SU-DHL-6 (cell line): ENCODE results near the gene ISG20.

Experiments used
- H2AFZ ChIP-seq: fragments of 200-600 bp; sonication (generic); 2 replicates; pipeline ENCODE4 v1.6.1; 2014; ENCODE audit warnings: low read depth, mild to moderate bottlenecking, moderate library complexity, mixed read lengths, antibody characterized with exemption, low read length; ENCODE audit not compliant: severe bottlenecking
- H3F3A ChIP-seq: fragments of 200-600 bp; shearing (Covaris generic); 2 replicates; pipeline ENCODE4 v1.6.0; 2016; ENCODE audit warnings: antibody characterized with exemption, mild to moderate bottlenecking; ENCODE audit not compliant: insufficient read depth
- H3K27ac ChIP-seq: fragments of 200-600 bp; sonication (generic); 2 replicates; pipeline ENCODE4 v1.5.1; 2016; ENCODE audit warnings: low read depth, mild to moderate bottlenecking, low read length, moderate library complexity, mixed read lengths
- H3K27me3 ChIP-seq: fragments of 200-600 bp; sonication (generic), shearing (Covaris generic); 2 replicates; pipeline ENCODE4 v1.6.0; 2014; ENCODE audit warnings: mild to moderate bottlenecking, low read length
- H3K36me3 ChIP-seq: fragments of 200-600 bp; sonication (generic); 2 replicates; pipeline ENCODE4 v1.6.1; 2014; ENCODE audit warnings: mild to moderate bottlenecking, low read length, mixed read lengths
- H3K4me2 ChIP-seq: fragments of 300-600, 200-600 bp; shearing (Covaris generic), sonication (generic); 2 replicates; pipeline ENCODE4 v1.6.0; 2014; ENCODE audit warnings: low read length, low read depth, mild to moderate bottlenecking; ENCODE audit not compliant: poor library complexity, severe bottlenecking
- H3K4me3 ChIP-seq: fragments of 200-600 bp; sonication (generic); 2 replicates; pipeline ENCODE4 v1.5.1; 2014; ENCODE audit warnings: antibody characterized with exemption, low read length, mild to moderate bottlenecking, mixed read lengths; ENCODE audit not compliant: insufficient read depth, poor library complexity, severe bottlenecking
- H3K79me2 ChIP-seq: fragments of 200-600 bp; sonication (generic); 2 replicates; pipeline ENCODE4 v1.6.1; 2014; ENCODE audit warnings: mild to moderate bottlenecking, low read length, moderate library complexity; ENCODE audit not compliant: insufficient read depth
- H3K9ac ChIP-seq: fragments of 200-600 bp; sonication (generic); 2 replicates; pipeline ENCODE4 v1.7.0; 2014; ENCODE audit warnings: mild to moderate bottlenecking, low read length
- H3K9me2 ChIP-seq: fragments of 200-600 bp; sonication (generic); replicated peaks from 2 replicates; pipeline ENCODE4 v1.6.1; 2014; ENCODE audit warnings: low read length; ENCODE audit not compliant: insufficient read depth
- H3K9me3 ChIP-seq: fragments of 200-600 bp; sonication (generic); 2 replicates; pipeline ENCODE4 v1.6.1; 2014; ENCODE audit warnings: low read length, mixed read lengths; ENCODE audit not compliant: insufficient read depth
- H4K20me1 ChIP-seq: fragments of 200-600 bp; sonication (generic); 2 replicates; pipeline ENCODE4 v1.6.1; 2014; ENCODE audit warnings: low read depth, mild to moderate bottlenecking, antibody characterized with exemption, low read length, moderate library complexity, mixed read lengths
- EZH2phosphoT487 ChIP-seq: fragments of 200-600 bp; sonication (generic), shearing (Covaris generic); conservative IDR thresholded peaks from 2 replicates; pipeline ENCODE4 v1.6.1; 2018; ENCODE audit warnings: mild to moderate bottlenecking, antibody characterized with exemption, low read length, moderate library complexity, mixed read lengths
- TF ChIP-seq, protein P1 (sequence below): fragments of 200-600 bp; sonication (generic); IDR thresholded peaks from one replicate; pipeline ENCODE4 v1.5.1; 2017; ENCODE audit warnings: antibody characterized with exemption, mild to moderate bottlenecking, low read length, moderate library complexity; ENCODE audit not compliant: insufficient read depth, poor library complexity, severe bottlenecking

Gene ISG20

DNA sequence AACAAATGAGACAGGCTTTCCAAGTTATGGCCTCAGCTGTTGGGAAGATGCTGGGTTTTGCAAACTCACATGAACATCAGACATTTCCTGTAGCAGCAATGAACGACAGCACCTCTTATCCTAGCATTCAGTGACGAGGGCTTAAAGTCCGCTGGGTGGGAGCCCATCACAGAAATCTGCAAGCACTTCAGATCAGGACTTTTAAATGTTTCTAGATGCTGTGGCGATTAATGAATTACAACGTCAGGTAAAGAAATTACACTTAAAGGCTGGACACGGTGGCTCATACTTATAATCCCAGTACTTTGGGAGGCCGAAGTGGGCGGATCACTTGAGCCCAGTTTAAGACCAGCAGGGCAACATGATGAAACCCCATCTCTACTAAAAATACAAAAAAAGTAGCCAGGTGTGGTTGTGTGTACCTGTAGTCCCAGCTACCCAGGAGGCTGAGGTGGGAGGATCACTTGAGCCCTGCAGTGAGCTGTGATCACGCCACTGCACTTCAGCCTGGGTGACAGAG is 13.8 kb upstream of the ISG20 start:
- Histone ChIP-seq H3K4me3 (no peak overlapping the region), H3K4me2 (no peak overlapping the region), H3K36me3 (peaks cover 6% of the 10 kb centered on the region; the same call in 1 of the 2 replicates)

DNA sequence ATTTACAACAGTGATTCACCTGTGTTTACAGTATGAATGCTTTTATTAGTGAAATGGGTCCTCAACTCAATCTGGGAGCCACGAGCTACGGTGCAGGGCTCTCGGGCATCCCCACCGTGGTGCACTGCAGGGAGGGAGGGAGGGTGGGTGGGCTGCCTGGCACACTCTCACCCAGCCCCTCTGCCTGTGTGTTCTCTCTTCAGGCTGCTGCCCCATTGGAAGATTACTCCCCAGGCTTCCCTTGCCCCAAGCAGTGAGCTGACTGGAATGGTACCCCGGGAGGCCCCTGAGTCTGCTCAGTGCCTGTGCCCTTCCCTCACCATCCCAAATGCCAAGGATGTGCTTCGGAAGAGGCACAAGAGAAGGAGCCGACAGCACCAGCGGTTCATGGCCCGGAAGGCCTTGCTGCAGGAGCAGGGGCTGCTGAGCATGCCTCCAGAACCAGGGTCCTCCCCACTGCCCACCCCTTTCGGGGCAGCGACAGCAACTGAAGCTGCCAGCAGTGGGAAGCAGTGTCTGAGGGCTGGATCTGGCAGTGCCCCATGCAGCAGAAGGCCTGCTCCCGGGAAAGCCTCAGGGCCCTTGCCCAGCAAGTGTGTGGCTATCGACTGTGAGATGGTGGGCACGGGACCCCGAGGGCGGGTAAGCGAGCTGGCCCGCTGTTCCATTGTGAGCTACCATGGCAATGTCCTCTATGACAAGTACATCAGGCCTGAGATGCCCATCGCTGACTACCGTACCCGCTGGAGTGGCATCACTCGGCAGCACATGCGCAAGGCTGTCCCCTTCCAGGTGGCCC is 12.7 kb upstream of the ISG20 start:
- Histone ChIP-seq H3K36me3 (peaks cover 6% of the 10 kb centered on the region; the same call in 1 of the 2 replicates), H3K9me2 (no peaks in the 10 kb centered on the region), H3K9ac (no peak overlapping the region), H3K79me2 (peaks cover 75% of the 10 kb centered on the region), H3K4me3 (no peak overlapping the region), H3K27me3 (no peaks in the 10 kb centered on the region), H3K9me3 (no peaks in the 10 kb centered on the region), H3K4me2 (no peak overlapping the region), H2AFZ (no peak overlapping the region), H3K27ac (no peak overlapping the region), H4K20me1 (peaks cover 34% of the 10 kb centered on the region; the same call in 1 of the 2 replicates), H3F3A (no peaks in the 10 kb centered on the region)
- TF ChIP-seq, protein P1, sequence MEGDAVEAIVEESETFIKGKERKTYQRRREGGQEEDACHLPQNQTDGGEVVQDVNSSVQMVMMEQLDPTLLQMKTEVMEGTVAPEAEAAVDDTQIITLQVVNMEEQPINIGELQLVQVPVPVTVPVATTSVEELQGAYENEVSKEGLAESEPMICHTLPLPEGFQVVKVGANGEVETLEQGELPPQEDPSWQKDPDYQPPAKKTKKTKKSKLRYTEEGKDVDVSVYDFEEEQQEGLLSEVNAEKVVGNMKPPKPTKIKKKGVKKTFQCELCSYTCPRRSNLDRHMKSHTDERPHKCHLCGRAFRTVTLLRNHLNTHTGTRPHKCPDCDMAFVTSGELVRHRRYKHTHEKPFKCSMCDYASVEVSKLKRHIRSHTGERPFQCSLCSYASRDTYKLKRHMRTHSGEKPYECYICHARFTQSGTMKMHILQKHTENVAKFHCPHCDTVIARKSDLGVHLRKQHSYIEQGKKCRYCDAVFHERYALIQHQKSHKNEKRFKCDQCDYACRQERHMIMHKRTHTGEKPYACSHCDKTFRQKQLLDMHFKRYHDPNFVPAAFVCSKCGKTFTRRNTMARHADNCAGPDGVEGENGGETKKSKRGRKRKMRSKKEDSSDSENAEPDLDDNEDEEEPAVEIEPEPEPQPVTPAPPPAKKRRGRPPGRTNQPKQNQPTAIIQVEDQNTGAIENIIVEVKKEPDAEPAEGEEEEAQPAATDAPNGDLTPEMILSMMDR = no peak
- no peak for TF ChIP-seq EZH2phosphoT487

More for the DNA sequence above, 13.8 kb upstream of the ISG20 start:
- TF ChIP-seq, protein P1 = no peak
- TF ChIP-seq EZH2phosphoT487 = no peak
- Histone ChIP-seq H4K20me1 (peaks cover 34% of the 10 kb centered on the region; the same call in 1 of the 2 replicates), H3F3A (no peaks in the 10 kb centered on the region), H2AFZ (no peak overlapping the region), H3K9ac (no peak overlapping the region), H3K27me3 (no peaks in the 10 kb centered on the region), H3K9me2 (no peaks in the 10 kb centered on the region), H3K27ac (no peak overlapping the region), H3K79me2 (peaks cover 75% of the 10 kb centered on the region), H3K9me3 (no peaks in the 10 kb centered on the region)

DNA sequence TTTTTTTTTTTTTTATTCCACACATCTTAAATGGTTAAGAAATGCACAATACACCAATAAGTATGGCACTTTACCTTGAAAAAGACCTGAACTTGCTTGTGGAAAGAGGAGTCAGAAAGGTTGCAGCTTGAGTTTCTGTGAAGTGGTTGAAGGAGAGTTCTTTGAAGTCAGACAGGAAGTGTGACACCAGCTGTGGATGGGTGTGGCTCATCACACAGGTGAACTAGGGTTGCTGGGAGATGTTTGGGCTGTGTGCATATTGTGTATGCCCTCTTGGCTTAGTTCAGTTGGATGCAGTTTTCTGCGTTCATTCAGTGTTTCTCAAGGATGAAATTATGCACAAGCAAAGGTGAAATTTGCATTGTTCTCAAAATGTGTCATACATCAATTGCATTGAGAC is 11.4 kb upstream of the ISG20 start:
- H3K9me2 ChIP-seq = no peaks in the 10 kb centered on the region
- no peaks in the 10 kb centered on the region for H3K27me3 ChIP-seq
- peaks cover 6% of the 10 kb centered on the region; the same call in 1 of the 2 replicates for H3K36me3 ChIP-seq
- no peak overlapping the region for H3K4me2 ChIP-seq
- H4K20me1 ChIP-seq = peaks cover 34% of the 10 kb centered on the region; the same call in 1 of the 2 replicates
- no peak overlapping the region for H3K4me3 ChIP-seq
- no peaks in the 10 kb centered on the region for H3K9me3 ChIP-seq
- H3K9ac ChIP-seq = no peak overlapping the region
- H3F3A ChIP-seq = no peaks in the 10 kb centered on the region
- H3K27ac ChIP-seq = no peak overlapping the region
- peaks cover 63% of the 10 kb centered on the region for H3K79me2 ChIP-seq
- H2AFZ ChIP-seq = no peak overlapping the region
- TF ChIP-seq EZH2phosphoT487 = no peak
- TF ChIP-seq, protein P1 = no peak
